ENCODE measurements around the gene TMEM9. TPM values are rescaled to one million over a fixed set of nuclear protein-coding genes. Genes with fewer than 3 reads are reported as not detected.

Gene TMEM9
- total RNA-seq, 1 experiment from 2014 or later, result 435 TPM

- H3K36me3 ChIP-seq (ENCODE audit: low read depth, low read length), result no peaks in the 10 kb centered on the region
- CTCF ChIA-PET, result no interaction called here
Observed at GRCh38 chr1:201176940-201177339, 22.7 kb upstream of the TMEM9 start.

DNA sequence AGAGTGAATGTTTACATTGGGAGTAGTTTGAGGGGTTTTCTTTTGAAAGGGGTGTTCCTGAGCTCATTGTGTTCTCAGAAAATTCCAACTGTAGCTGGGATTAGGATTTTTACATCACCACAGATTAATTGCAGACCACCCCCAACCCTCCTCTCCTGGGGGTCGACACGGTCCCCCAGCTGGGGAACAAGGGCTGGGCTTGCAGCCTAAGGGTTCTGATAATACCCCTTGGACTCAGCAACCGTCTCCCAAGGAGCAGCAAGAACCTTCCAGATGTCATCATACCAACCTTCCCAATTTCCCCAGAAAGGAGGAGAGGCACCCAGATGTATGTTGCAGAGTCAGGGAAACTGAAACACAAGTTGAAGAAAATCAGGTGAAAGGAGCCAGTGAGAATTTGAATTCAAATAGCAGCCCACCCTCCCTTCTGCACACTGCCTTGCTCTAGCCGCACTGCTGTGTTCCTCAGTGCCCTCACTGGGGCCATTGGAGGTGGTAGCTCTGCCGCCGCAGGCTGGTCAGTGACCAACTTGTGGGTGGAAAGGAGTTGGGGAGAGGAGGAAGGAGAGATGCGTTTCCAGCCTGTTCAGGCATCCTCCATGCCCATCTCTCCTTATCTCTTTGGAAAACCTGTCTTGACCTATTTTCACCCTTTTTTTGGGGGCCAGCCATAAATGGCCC lies 21.7 kb upstream of the TMEM9 start:
- intact Hi-C loops (cut with micrococcal nuclease), result no loop called here
- TF ChIP-seq EZH2phosphoT487 (IDR thresholded peaks at IDR 0.05; ENCODE audit: borderline replicate concordance, low read length) (no peak), EZH2 (IDR thresholded peaks at IDR 0.05; ENCODE audit: low read length, unreplicated experiment) (no peak), CTCF (conservative IDR thresholded peaks at IDR 0.05; ENCODE audit: low read depth, low read length) (no peak)
- ChIA-PET POLR2A (ENCODE audit: unreplicated experiment) (no interaction called here), CTCF (no interaction called here)
- ATAC-seq (no peak), DNase-seq (no peak)
- Histone ChIP-seq H3K27ac (ENCODE audit: low read length) (no peak overlapping the region), H3K4me2 (ENCODE audit: low read length) (no peak overlapping the region), H3K36me3 (ENCODE audit: low read depth, low read length) (no peaks in the 10 kb centered on the region), H3F3A (ENCODE audit: low read length, unreplicated experiment) (no peaks in the 10 kb centered on the region), H3K9ac (ENCODE audit: low read length) (no peak overlapping the region), H3K27me3 (ENCODE audit: low read length) (no peaks in the 10 kb centered on the region), H3K4me1 (ENCODE audit: insufficient read depth, low read length) (peaks cover 26% of the 10 kb centered on the region), H3K79me2 (ENCODE audit: low read length) (no peaks in the 10 kb centered on the region), H3K9me2 (replicated peaks; ENCODE audit: low read length) (no peaks in the 10 kb centered on the region), H4K20me1 (ENCODE audit: low read length) (no peaks in the 10 kb centered on the region), H3K9me3 (ENCODE audit: low read length) (no peaks in the 10 kb centered on the region), H2AFZ (ENCODE audit: low read length) (no peak overlapping the region), H3K4me3 (ENCODE audit: low read length) (no peak overlapping the region)
- BruUV-seq (replicated peaks), result no TSS peak

More at GRCh38 chr1:201176940-201177339, 22.7 kb upstream of the TMEM9 start:
- H3F3A ChIP-seq (ENCODE audit: low read length, unreplicated experiment), result no peaks in the 10 kb centered on the region
- H3K4me2 ChIP-seq (ENCODE audit: low read length), result peak overlapping the region; percentile 9
- POLR2A ChIA-PET (ENCODE audit: unreplicated experiment), result no interaction called here
- peak; percentile 98 for ATAC-seq
- intact Hi-C loops (cut with micrococcal nuclease), result no loop called here
- H3K4me1 ChIP-seq (ENCODE audit: insufficient read depth, low read length), result peaks cover 20% of the 10 kb centered on the region
- H3K9me2 ChIP-seq (replicated peaks; ENCODE audit: low read length), result no peaks in the 10 kb centered on the region
- BruUV-seq (replicated peaks), result no TSS peak
- no peaks in the 10 kb centered on the region for H3K79me2 ChIP-seq (ENCODE audit: low read length)
- H3K27me3 ChIP-seq (ENCODE audit: low read length), result peaks cover 6% of the 10 kb centered on the region; the same call in 1 of the 2 replicates
- no peak for TF ChIP-seq EZH2 (IDR thresholded peaks at IDR 0.05; ENCODE audit: low read length, unreplicated experiment)
- TF ChIP-seq CTCF (conservative IDR thresholded peaks at IDR 0.05; ENCODE audit: low read depth, low read length), result no peak
- TF ChIP-seq EZH2phosphoT487 (IDR thresholded peaks at IDR 0.05; ENCODE audit: borderline replicate concordance, low read length), result no peak
- H2AFZ ChIP-seq (ENCODE audit: low read length), result peak overlapping the region; percentile 18
- peak; percentile 99 for DNase-seq
- H3K27ac ChIP-seq (ENCODE audit: low read length), result no peak overlapping the region
- no peak overlapping the region for H3K9ac ChIP-seq (ENCODE audit: low read length)
- no peak overlapping the region for H3K4me3 ChIP-seq (ENCODE audit: low read length)
- H3K9me3 ChIP-seq (ENCODE audit: low read length), result no peaks in the 10 kb centered on the region
- H4K20me1 ChIP-seq (ENCODE audit: low read length), result no peaks in the 10 kb centered on the region

GRCh38 chr1:201173736-201174135 lies 19.5 kb upstream of the TMEM9 start:
- H3K4me2 ChIP-seq (ENCODE audit: low read length), result no peak overlapping the region
- no peak overlapping the region for H2AFZ ChIP-seq (ENCODE audit: low read length)
- no peak overlapping the region for H3K27ac ChIP-seq (ENCODE audit: low read length)
- H3K79me2 ChIP-seq (ENCODE audit: low read length), result no peaks in the 10 kb centered on the region
- no peaks in the 10 kb centered on the region for H3F3A ChIP-seq (ENCODE audit: low read length, unreplicated experiment)
- intact Hi-C loops (cut with micrococcal nuclease), result no loop called here
- peaks cover 31% of the 10 kb centered on the region for H3K4me1 ChIP-seq (ENCODE audit: insufficient read depth, low read length)
- DNase-seq, result peak; percentile 71
- no peaks in the 10 kb centered on the region for H3K36me3 ChIP-seq (ENCODE audit: low read depth, low read length)
- no peaks in the 10 kb centered on the region for H3K27me3 ChIP-seq (ENCODE audit: low read length)
- ATAC-seq, result no peak
- CTCF ChIA-PET, result no interaction called here
- TF ChIP-seq CTCF (conservative IDR thresholded peaks at IDR 0.05; ENCODE audit: low read depth, low read length) (no peak), EZH2phosphoT487 (IDR thresholded peaks at IDR 0.05; ENCODE audit: borderline replicate concordance, low read length) (no peak), EZH2 (IDR thresholded peaks at IDR 0.05; ENCODE audit: low read length, unreplicated experiment) (no peak)
- no peaks in the 10 kb centered on the region for H4K20me1 ChIP-seq (ENCODE audit: low read length)
- H3K4me3 ChIP-seq (ENCODE audit: low read length), result no peak overlapping the region
- H3K9me2 ChIP-seq (replicated peaks; ENCODE audit: low read length), result no peaks in the 10 kb centered on the region
- POLR2A ChIA-PET (ENCODE audit: unreplicated experiment), result no interaction called here
- no TSS peak for BruUV-seq (replicated peaks)
- H3K9ac ChIP-seq (ENCODE audit: low read length), result no peak overlapping the region
- H3K9me3 ChIP-seq (ENCODE audit: low read length), result no peaks in the 10 kb centered on the region
